ENCODE data around the gene TBC1D17.
"Not testable (repeated sequence)": the region's sequence is repeated elsewhere in the genome, so short reads cannot be mapped to it uniquely, and the experiment has no call there.

Gene TBC1D17

DNA sequence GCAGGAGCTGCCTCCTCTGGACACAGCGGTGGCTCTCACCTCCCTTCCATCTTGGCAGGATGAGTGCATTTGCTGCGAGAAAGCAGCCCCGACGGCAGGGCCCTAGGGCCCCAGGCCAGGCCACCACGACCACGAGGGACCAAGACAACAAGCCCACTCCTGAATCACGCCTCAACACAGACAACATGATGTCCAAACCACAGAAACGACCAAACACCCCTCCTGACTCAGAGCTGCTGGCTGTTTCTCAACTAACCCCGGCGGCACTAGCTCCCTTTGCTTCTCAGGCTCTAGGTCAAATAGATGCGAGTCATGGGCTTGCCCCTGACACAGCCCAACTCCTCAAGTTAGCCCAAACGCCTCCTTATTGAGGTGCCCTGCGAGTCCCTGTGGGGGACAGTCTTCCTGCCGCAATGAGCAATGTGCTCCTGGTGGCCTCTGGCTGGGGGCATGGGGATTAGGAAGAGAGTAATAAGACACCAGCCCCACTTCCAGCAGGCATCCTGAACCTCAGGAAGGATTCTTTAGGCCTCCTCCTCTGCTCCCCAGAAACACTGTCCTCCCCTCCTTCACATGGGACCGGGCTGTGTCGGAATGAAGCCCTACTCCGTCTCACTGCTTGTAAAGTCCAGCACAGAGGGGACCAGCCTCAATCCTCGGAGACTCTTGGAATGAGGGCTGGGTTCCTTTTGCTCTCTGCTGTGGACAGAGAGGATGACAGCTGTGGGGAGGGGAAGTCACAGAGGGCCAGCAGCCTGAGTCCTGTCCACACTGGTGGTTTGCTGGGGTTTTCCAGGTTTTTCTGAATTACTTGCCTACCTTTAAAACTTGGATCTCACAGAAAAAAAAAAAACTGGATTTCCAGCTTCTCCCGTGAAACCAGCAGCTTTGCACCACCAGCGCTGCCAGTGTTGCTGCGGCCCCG, 44.6 kb downstream of the TBC1D17 start:
- TF ChIP-seq, protein P1, sequence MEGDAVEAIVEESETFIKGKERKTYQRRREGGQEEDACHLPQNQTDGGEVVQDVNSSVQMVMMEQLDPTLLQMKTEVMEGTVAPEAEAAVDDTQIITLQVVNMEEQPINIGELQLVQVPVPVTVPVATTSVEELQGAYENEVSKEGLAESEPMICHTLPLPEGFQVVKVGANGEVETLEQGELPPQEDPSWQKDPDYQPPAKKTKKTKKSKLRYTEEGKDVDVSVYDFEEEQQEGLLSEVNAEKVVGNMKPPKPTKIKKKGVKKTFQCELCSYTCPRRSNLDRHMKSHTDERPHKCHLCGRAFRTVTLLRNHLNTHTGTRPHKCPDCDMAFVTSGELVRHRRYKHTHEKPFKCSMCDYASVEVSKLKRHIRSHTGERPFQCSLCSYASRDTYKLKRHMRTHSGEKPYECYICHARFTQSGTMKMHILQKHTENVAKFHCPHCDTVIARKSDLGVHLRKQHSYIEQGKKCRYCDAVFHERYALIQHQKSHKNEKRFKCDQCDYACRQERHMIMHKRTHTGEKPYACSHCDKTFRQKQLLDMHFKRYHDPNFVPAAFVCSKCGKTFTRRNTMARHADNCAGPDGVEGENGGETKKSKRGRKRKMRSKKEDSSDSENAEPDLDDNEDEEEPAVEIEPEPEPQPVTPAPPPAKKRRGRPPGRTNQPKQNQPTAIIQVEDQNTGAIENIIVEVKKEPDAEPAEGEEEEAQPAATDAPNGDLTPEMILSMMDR (IDR thresholded peaks at IDR 0.05), result no peak
- Histone ChIP-seq H3K4me3 (no peak overlapping the region), H3K27me3 (no peaks in the 10 kb centered on the region), H3K27ac (no peak overlapping the region), H3K9me3 (no peaks in the 10 kb centered on the region), H3K36me3 (peaks cover 16 to 87% (median 40%) of the 10 kb centered on the region in 3 donors), H3K4me1 (peaks cover 0 to 14% (median 11%) of the 10 kb centered on the region in 4 donors)
- no peak for DNase-seq
- intact Hi-C loops (cut with DNase I; ENCODE audit: low total_unique reads), result no loop called here

- Histone ChIP-seq H3K9me3 (no peaks in the 10 kb centered on the region), H3K27ac (no peak overlapping the region), H3K4me3 (no peak overlapping the region), H3K27me3 (no peaks in the 10 kb centered on the region), H3K36me3 (peaks cover 16 to 81% (median 45%) of the 10 kb centered on the region in 3 donors), H3K4me1 (peaks cover 0 to 26% (median 23%) of the 10 kb centered on the region in 4 donors)
- no peak for DNase-seq
- TF ChIP-seq, protein P1 (IDR thresholded peaks at IDR 0.05), result no peak
- intact Hi-C loops (cut with DNase I; ENCODE audit: low total_unique reads), result no loop called here
Observed at GRCh38 chr19:49923055-49924003, 45.8 kb downstream of the TBC1D17 start.

DNA sequence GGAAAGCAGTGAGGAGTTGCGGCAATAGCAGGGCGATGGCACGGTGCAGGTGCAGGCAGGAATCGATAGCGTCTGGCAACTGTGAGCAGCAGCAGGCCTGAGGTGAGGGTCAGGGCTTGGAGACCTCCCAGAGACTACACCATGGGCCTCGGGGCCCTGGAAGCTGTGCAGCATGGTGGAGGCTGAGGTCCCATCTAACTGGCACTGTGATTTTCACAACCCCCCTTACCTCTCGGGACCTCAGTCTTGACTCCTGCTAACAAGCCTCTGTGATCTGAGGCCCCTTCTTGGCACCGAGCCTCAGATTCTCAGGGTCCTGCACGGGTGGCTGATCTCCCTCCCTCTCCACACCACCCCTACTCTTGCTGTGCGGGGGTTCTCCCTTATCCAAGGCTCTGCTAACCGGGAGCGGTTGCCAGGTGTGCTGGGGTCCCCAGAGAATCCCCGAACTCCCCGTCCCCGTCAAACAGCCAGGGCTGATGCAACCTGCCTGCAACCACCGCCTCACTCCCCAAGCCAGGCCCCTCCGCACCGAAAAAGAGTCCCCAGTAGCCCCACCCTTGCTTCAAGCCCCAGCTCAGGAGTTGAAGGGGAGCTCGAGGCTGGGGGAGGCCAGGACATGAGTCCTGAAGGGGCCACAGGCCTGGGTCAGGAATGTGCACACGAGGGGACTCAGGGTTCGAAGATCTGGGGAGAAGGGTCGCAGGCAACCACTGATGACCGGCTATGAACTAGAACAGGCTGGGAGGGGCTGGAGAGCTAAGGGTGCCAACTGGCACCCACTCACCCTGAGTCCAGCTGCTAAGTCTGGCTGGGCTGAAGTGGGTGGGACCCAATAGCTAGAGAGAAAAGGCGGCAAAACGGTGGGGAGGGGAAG, 46.7 kb downstream of the TBC1D17 start:
- Histone ChIP-seq H3K36me3 (peaks cover 16 to 72% (median 45%) of the 10 kb centered on the region in 3 donors), H3K27ac (no peak overlapping the region), H3K4me3 (no peak overlapping the region), H3K4me1 (peaks cover 0 to 30% (median 25%) of the 10 kb centered on the region in 4 donors), H3K27me3 (no peaks in the 10 kb centered on the region), H3K9me3 (no peaks in the 10 kb centered on the region)
- TF ChIP-seq, protein P1 (IDR thresholded peaks at IDR 0.05), result no peak
- DNase-seq, result no peak
- intact Hi-C loops (cut with DNase I; ENCODE audit: low total_unique reads), result no loop called here

- H3K27me3 ChIP-seq; H3K4me3 ChIP-seq; H3K9me3 ChIP-seq; H3K27ac ChIP-seq; DNase-seq; intact Hi-C loops (cut with DNase I; ENCODE audit: low total_unique reads): not testable (repeated sequence)
- Histone ChIP-seq H3K4me1 (peaks cover 0 to 30% (median 25%) of the 10 kb centered on the region in 4 donors), H3K36me3 (peaks cover 16 to 70% (median 45%) of the 10 kb centered on the region in 3 donors)
Observed at GRCh38 chr19:49924881-49925210, 47.3 kb downstream of the TBC1D17 start.

- Histone ChIP-seq H3K4me1 (peaks cover 0 to 36% (median 25%) of the 10 kb centered on the region in 4 donors), H3K36me3 (peaks cover 16 to 66% (median 45%) of the 10 kb centered on the region in 3 donors)
- TF ChIP-seq, protein P1 (IDR thresholded peaks at IDR 0.05), result no peak
Observed at GRCh38 chr19:49925486-49925885, 48.0 kb downstream of the TBC1D17 start.

More at GRCh38 chr19:49925486-49925885, 48.0 kb downstream of the TBC1D17 start:
- H3K4me3 ChIP-seq, result no peak overlapping the region
- intact Hi-C loops (cut with DNase I; ENCODE audit: low total_unique reads), result no loop called here
- no peaks in the 10 kb centered on the region for H3K9me3 ChIP-seq
- H3K27me3 ChIP-seq, result no peaks in the 10 kb centered on the region
- no peak for DNase-seq
- no peak overlapping the region for H3K27ac ChIP-seq
